Kidney (tissue), 14 donors: Measurements from ENCODE around the gene TFDP1. TPM values are rescaled to one million over a fixed set of nuclear protein-coding genes. Genes with fewer than 3 reads are reported as not detected.

ENCODE experiments used
- DNase-seq, 5 donors: peaks; one replicate each; pipeline ENCODE4 v3.0.0-alpha.2; 2013 to 2020
- FAIRE-seq: peaks from 2 replicates; lab custom pipeline; 2012; peaks lifted over from hg19 to GRCh38; lab: Jason Lieb, UNC
- H3K27ac ChIP-seq, 2 donors: one replicate each; pipeline ENCODE4 v1.7.0; 2013; ENCODE audit warnings: low read depth in 2 of 2, low read length in 2 of 2, inconsistent platforms in 1 of 2
- H3K27me3 ChIP-seq: one replicate; pipeline ENCODE4 v1.7.1; 2013; ENCODE audit warnings: low read length, inconsistent platforms; ENCODE audit not compliant: control insufficient read depth, insufficient read depth
- H3K36me3 ChIP-seq, 3 donors: one replicate each; pipeline versions ENCODE4 v1.7.0 to v1.7.1; 2013; ENCODE audit warnings: low read length in 3 of 3, control low read depth in 1 of 3, inconsistent platforms in 1 of 3; ENCODE audit not compliant: insufficient read depth in 3 of 3, control insufficient read depth in 2 of 3
- H3K4me1 ChIP-seq, 3 donors: one replicate each; pipeline versions ENCODE4 v1.7.0 to v1.7.1; 2013; ENCODE audit warnings: low read length in 3 of 3, inconsistent platforms in 1 of 3, low read depth in 1 of 3; ENCODE audit not compliant: control insufficient read depth in 2 of 3, insufficient read depth in 2 of 3
- H3K4me3 ChIP-seq, 3 donors: one replicate each; pipeline versions ENCODE4 v1.7.0 to v1.8.1; 2013; ENCODE audit warnings: low read length in 3 of 3, control low read depth in 1 of 3, inconsistent platforms in 1 of 3
- H3K9ac ChIP-seq, 3 donors: one replicate each; pipeline versions ENCODE4 v1.7.0 to v1.7.1; 2013; ENCODE audit warnings: low read length in 3 of 3, control low read depth in 1 of 3, inconsistent platforms in 1 of 3
- H3K9me3 ChIP-seq, 3 donors: one replicate each; pipeline versions ENCODE4 v1.7.0 to v1.7.1; 2013; ENCODE audit warnings: low read length in 3 of 3, control low read depth in 1 of 3, inconsistent platforms in 1 of 3; ENCODE audit not compliant: control insufficient read depth in 2 of 3, insufficient read depth in 1 of 3
- CTCF ChIP-seq: IDR thresholded peaks from 3 replicates; pipeline ENCODE4 v1.5.1; 2012; ENCODE audit warnings: mild to moderate bottlenecking, moderate library complexity, borderline replicate concordance; ENCODE audit not compliant: insufficient read depth; ENCODE audit errors: extremely low read depth
- intact Hi-C: fragments of 100-400 bp; cut with DNase I; formaldehyde crosslinking; loops from one replicate; pipeline ENCODE4 v1.11.1; 2022
- polyA plus RNA-seq: library from polyadenylated mRNA; stranded (reverse); fragments of 350-450 nt; fragmentation: Illumina TruSeq; extraction: RNeasy Lipid Tissue Mini Kit (QIAGEN cat#74804); gene quantifications from one replicate; pipeline ENCODE4 v1.2.3, GENCODE V29; 2014; ENCODE audit warnings: low read depth, low replicate concordance; ENCODE audit not compliant: insufficient read depth
- total RNA-seq: library from RNA; stranded (reverse); fragmentation: NEBNext Ultra II Directional; extraction: Animal tissue kit (Norgen Biotek cat#: 25700); gene quantifications from one replicate; pipeline ENCODE4 v1.2.1, GENCODE V29; 2021
- donor health status: control.
- donor health status: control.
- donor health status: control.
- donor health status: control.
- donor health status: control.
- donor health status: DM: yes; HTN: yes; CAD: no.
- donor health status: Normal renal cell carcinoma (clear cell type).

Gene TFDP1
- total and polyA plus RNA-seq, 2 donors from 2014 or later: 33.8 to 46.9 TPM

- peak in 2 of 5 donors; percentile 28 to 35 for DNase-seq
- FAIRE-seq: no peak
Measured at GRCh38 chr13:113552786-113553434, 31.6 kb upstream of the TFDP1 start.

GRCh38 chr13:113553511-113554332, 30.8 kb upstream of the TFDP1 start:
- intact Hi-C loops: no loop called here

More at GRCh38 chr13:113552786-113553434, 31.6 kb upstream of the TFDP1 start:
- Histone ChIP-seq H3K36me3 (peaks cover 2 to 10% (median 10%) of the 10 kb centered on the region in 3 donors), H3K9me3 (no peaks in the 10 kb centered on the region), H3K27ac (no peak overlapping the region), H3K9ac (no peak overlapping the region), H3K4me3 (no peak overlapping the region), H3K27me3 (no peaks in the 10 kb centered on the region), H3K4me1 (peaks cover 0 to 3% (median 0%) of the 10 kb centered on the region in 3 donors)
- intact Hi-C loops: no loop called here
- no peak for TF ChIP-seq CTCF

GRCh38 chr13:113554333-113554700, 30.2 kb upstream of the TFDP1 start:
- Histone ChIP-seq H3K27ac (no peak overlapping the region), H3K4me1 (no peaks in the 10 kb centered on the region), H3K9ac (no peak overlapping the region), H3K27me3 (no peaks in the 10 kb centered on the region), H3K4me3 (no peak overlapping the region), H3K9me3 (no peaks in the 10 kb centered on the region), H3K36me3 (peaks cover 2 to 10% (median 10%) of the 10 kb centered on the region in 3 donors)
- FAIRE-seq (no peak), DNase-seq (no peak)
- no peak for TF ChIP-seq CTCF
- intact Hi-C loops: no loop called here

More at GRCh38 chr13:113553511-113554332, 30.8 kb upstream of the TFDP1 start:
- no peak for TF ChIP-seq CTCF
- Histone ChIP-seq H3K27ac (no peak overlapping the region), H3K36me3 (peaks cover 2 to 10% (median 10%) of the 10 kb centered on the region in 3 donors), H3K4me3 (no peak overlapping the region), H3K9me3 (no peaks in the 10 kb centered on the region), H3K4me1 (peaks cover 0 to 2% (median 0%) of the 10 kb centered on the region in 3 donors), H3K9ac (no peak overlapping the region), H3K27me3 (no peaks in the 10 kb centered on the region)
- no peak for FAIRE-seq
- peak in 1 of 5 donors; percentile 53 for DNase-seq
